ENCODE results near the gene AGBL2.
"Not testable (repeated sequence)": the region's sequence is repeated elsewhere in the genome, so short reads cannot be mapped to it uniquely, and the experiment has no call there.

DNA sequence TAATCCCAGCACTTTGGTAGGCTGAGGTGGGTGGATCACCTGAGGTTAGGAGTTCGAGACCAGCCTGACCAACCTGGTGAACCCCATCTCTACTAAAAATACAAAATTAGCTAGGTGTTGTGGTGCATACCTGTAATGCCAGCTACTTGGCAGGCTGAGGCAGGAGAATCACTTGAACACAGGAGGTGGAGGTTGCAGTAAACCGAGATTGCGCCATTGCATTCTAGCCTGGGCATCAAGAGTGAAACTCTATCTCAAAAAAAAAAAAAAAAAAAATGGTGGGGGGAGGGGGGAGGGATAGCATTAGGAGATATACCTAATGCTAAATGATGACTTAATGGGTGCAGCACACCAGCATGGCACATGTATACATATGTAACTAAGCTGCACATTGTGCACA, 28.5 kb downstream of the AGBL2 start:
- TF ChIP-seq POLR2A (IDR thresholded peaks at IDR 0.05) = not testable (repeated sequence)
- TF ChIP-seq, protein P1, sequence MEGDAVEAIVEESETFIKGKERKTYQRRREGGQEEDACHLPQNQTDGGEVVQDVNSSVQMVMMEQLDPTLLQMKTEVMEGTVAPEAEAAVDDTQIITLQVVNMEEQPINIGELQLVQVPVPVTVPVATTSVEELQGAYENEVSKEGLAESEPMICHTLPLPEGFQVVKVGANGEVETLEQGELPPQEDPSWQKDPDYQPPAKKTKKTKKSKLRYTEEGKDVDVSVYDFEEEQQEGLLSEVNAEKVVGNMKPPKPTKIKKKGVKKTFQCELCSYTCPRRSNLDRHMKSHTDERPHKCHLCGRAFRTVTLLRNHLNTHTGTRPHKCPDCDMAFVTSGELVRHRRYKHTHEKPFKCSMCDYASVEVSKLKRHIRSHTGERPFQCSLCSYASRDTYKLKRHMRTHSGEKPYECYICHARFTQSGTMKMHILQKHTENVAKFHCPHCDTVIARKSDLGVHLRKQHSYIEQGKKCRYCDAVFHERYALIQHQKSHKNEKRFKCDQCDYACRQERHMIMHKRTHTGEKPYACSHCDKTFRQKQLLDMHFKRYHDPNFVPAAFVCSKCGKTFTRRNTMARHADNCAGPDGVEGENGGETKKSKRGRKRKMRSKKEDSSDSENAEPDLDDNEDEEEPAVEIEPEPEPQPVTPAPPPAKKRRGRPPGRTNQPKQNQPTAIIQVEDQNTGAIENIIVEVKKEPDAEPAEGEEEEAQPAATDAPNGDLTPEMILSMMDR (IDR thresholded peaks at IDR 0.05) = not testable (repeated sequence)
